Activated T-helper 2 cell treated with anti-CD3 and anti-CD28 coated beads, Interferon-gamma antibody, Interleukin-2, Interleukin-4, amounts not matched to agents 10 μg/mL and 5 μg/mL and 100 μg/mL, durations not matched to agents 14 hours and 24 hours and 36 hours (primary cell): ENCODE results near the gene INMT. TPM values are rescaled to one million over a fixed set of nuclear protein-coding genes. Genes with fewer than 3 reads are reported as not detected.

Experiments
- DNase-seq: peaks from one replicate; pipeline ENCODE4 v3.0.0; 2021; ENCODE audit warnings: low spot score
- H3K27ac Mint-ChIP-seq: one replicate; pipeline ENCODE4 v1.8.0; 2021; ENCODE audit warnings: mixed read lengths
- H3K27me3 Mint-ChIP-seq: one replicate; pipeline ENCODE4 v1.8.0; 2021; ENCODE audit warnings: low read depth, mixed read lengths
- H3K36me3 Mint-ChIP-seq: one replicate; pipeline ENCODE4 v1.8.0; 2021; ENCODE audit warnings: low read depth, mixed read lengths
- H3K4me1 Mint-ChIP-seq: one replicate; pipeline ENCODE4 v1.8.0; 2021; ENCODE audit warnings: low read depth, mixed read lengths
- H3K4me3 Mint-ChIP-seq: one replicate; pipeline ENCODE4 v1.8.0; 2021; ENCODE audit warnings: low read depth, mild to moderate bottlenecking, moderate library complexity, mixed read lengths
- H3K9me3 Mint-ChIP-seq: one replicate; pipeline ENCODE4 v1.8.0; 2021; ENCODE audit warnings: mixed read lengths
- intact Hi-C: fragments of 100-400 bp; cut with micrococcal nuclease; formaldehyde crosslinking; loops from one replicate; pipeline ENCODE4 v1.15.1; 2023
- total RNA-seq: library from RNA; stranded (reverse); gene quantifications from 2 replicates; pipeline ENCODE4 v1.2.3, GENCODE V29; 2022

INMT gene
- total RNA-seq, 1 donor from 2014 or later: not detected

DNA sequence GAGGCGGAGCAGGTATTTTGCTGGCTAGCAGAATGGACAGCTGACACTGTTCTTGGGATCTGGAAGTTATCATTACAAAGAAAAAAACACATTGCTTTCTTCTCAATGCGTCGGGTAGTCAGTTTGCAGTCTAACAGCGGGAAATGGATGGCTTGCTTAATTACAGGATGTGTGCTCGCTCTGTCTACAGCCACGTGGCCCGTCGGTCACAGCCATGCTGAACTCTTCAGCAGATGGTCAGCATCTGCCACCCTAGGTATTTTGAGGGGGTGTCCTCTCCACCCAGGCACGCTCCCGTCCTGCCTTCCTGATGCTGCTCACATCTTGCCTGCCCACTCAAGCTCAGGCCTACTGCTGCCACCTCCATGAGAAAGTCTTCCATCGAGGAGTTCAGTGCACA, 20.4 kb upstream of the INMT start:
- no peak overlapping the region for H3K27ac Mint-ChIP-seq
- H3K27me3 Mint-ChIP-seq: peaks cover 3% of the 10 kb centered on the region
- peaks cover 26% of the 10 kb centered on the region for H3K4me1 Mint-ChIP-seq
- intact Hi-C loops: no loop called here
- H3K36me3 Mint-ChIP-seq: no peaks in the 10 kb centered on the region
- DNase-seq: no peak
- no peaks in the 10 kb centered on the region for H3K9me3 Mint-ChIP-seq
- H3K4me3 Mint-ChIP-seq: no peak overlapping the region

- intact Hi-C loops: no loop called here
- Mint-ChIP-seq H3K27me3 (peaks cover 3% of the 10 kb centered on the region), H3K4me3 (no peak overlapping the region), H3K4me1 (peaks cover 21% of the 10 kb centered on the region), H3K36me3 (no peaks in the 10 kb centered on the region), H3K9me3 (no peaks in the 10 kb centered on the region), H3K27ac (no peak overlapping the region)
- DNase-seq: no peak
These were observed 19.3 kb upstream of the INMT start for GRCh38 chr7:30732606-30733005.

- Mint-ChIP-seq H3K4me3 (no peak overlapping the region), H3K36me3 (no peaks in the 10 kb centered on the region), H3K27ac (no peak overlapping the region), H3K27me3 (peaks cover 3% of the 10 kb centered on the region), H3K9me3 (no peaks in the 10 kb centered on the region), H3K4me1 (peaks cover 20% of the 10 kb centered on the region)
- no peak for DNase-seq
- intact Hi-C loops: no loop called here
These were observed 18.7 kb upstream of the INMT start for GRCh38 chr7:30733216-30733615.

GRCh38 chr7:30733691-30734090, 18.2 kb upstream of the INMT start:
- Mint-ChIP-seq H3K4me1 (peaks cover 20% of the 10 kb centered on the region), H3K9me3 (no peaks in the 10 kb centered on the region), H3K36me3 (no peaks in the 10 kb centered on the region), H3K27ac (no peak overlapping the region), H3K27me3 (peaks cover 3% of the 10 kb centered on the region), H3K4me3 (no peak overlapping the region)
- DNase-seq: no peak
- intact Hi-C loops: no loop called here

DNA sequence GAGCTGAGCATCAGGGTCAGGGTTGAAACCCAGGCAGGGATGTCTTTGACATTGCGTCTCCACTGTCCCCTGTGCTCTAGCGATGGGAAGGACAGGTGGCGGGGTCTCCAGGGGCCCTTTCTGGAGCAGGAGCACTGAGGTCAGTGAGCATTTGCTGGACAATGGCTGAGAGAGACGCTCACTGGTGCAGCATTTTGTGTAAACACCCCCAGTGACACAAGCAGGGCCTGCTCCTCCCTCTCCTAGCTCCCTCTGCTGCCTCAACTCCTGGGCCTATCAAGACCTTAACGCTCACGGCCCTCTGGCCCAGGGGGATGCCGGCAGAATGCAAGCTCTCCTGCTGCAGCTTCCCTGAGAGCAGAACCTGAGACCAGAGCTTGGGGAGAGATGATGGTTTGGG, 17.4 kb upstream of the INMT start:
- H3K36me3 Mint-ChIP-seq: no peaks in the 10 kb centered on the region
- no peaks in the 10 kb centered on the region for H3K9me3 Mint-ChIP-seq
- DNase-seq: no peak
- H3K27ac Mint-ChIP-seq: no peak overlapping the region
- H3K4me1 Mint-ChIP-seq: peaks cover 20% of the 10 kb centered on the region
- H3K27me3 Mint-ChIP-seq: peaks cover 3% of the 10 kb centered on the region
- no peak overlapping the region for H3K4me3 Mint-ChIP-seq
- intact Hi-C loops: no loop called here

GRCh38 chr7:30735631-30736030, 16.3 kb upstream of the INMT start:
- Mint-ChIP-seq H3K4me3 (no peak overlapping the region), H3K4me1 (peaks cover 20% of the 10 kb centered on the region), H3K27ac (no peak overlapping the region), H3K9me3 (no peaks in the 10 kb centered on the region), H3K36me3 (no peaks in the 10 kb centered on the region), H3K27me3 (no peaks in the 10 kb centered on the region)
- intact Hi-C loops: no loop called here
- no peak for DNase-seq

GRCh38 chr7:30736291-30736690, 15.6 kb upstream of the INMT start:
- H3K4me1 Mint-ChIP-seq: peaks cover 20% of the 10 kb centered on the region

GRCh38 chr7:30738026-30738915, 13.7 kb upstream of the INMT start:
- intact Hi-C loops: no loop called here
- H3K4me1 Mint-ChIP-seq: peaks cover 18% of the 10 kb centered on the region
- no peaks in the 10 kb centered on the region for H3K27me3 Mint-ChIP-seq
- H3K27ac Mint-ChIP-seq: peak overlapping the region; percentile 35
- no peak overlapping the region for H3K4me3 Mint-ChIP-seq
- H3K9me3 Mint-ChIP-seq: no peaks in the 10 kb centered on the region
- no peaks in the 10 kb centered on the region for H3K36me3 Mint-ChIP-seq
- DNase-seq: no peak

More at GRCh38 chr7:30736291-30736690, 15.6 kb upstream of the INMT start:
- intact Hi-C loops: no loop called here
- Mint-ChIP-seq H3K27me3 (no peaks in the 10 kb centered on the region), H3K27ac (no peak overlapping the region), H3K9me3 (no peaks in the 10 kb centered on the region), H3K36me3 (no peaks in the 10 kb centered on the region), H3K4me3 (no peak overlapping the region)
- no peak for DNase-seq

DNA sequence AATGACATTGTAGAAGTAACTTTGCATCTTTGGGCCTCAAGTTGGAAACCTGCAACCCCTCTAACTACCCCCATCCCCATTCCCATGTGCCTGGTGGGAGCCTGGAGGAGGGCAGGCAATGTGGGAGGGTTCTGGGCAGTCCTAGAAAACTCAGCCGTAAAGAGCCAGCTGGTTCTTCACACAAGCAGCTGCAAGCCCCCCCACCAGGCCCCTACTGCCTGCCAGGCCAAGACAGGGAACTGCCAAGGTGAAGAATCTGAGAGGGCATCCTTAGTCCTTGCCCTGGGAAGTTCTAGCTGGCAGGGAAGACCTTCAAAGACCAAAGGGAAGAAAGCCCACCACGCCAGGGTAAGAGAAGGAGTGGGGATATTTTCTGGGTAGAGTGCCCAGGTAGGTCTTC, 12.2 kb upstream of the INMT start:
- no peaks in the 10 kb centered on the region for H3K9me3 Mint-ChIP-seq
- DNase-seq: no peak
- intact Hi-C loops: loop anchor here (1.0 to 5.0 kb wide), 2 partner anchors 37 to 192 kb away; no protein-coding TSS in a partner anchor
- no peak overlapping the region for H3K4me3 Mint-ChIP-seq
- no peaks in the 10 kb centered on the region for H3K36me3 Mint-ChIP-seq
- peaks cover 18% of the 10 kb centered on the region for H3K4me1 Mint-ChIP-seq
- H3K27ac Mint-ChIP-seq: no peak overlapping the region
- H3K27me3 Mint-ChIP-seq: no peaks in the 10 kb centered on the region

DNA sequence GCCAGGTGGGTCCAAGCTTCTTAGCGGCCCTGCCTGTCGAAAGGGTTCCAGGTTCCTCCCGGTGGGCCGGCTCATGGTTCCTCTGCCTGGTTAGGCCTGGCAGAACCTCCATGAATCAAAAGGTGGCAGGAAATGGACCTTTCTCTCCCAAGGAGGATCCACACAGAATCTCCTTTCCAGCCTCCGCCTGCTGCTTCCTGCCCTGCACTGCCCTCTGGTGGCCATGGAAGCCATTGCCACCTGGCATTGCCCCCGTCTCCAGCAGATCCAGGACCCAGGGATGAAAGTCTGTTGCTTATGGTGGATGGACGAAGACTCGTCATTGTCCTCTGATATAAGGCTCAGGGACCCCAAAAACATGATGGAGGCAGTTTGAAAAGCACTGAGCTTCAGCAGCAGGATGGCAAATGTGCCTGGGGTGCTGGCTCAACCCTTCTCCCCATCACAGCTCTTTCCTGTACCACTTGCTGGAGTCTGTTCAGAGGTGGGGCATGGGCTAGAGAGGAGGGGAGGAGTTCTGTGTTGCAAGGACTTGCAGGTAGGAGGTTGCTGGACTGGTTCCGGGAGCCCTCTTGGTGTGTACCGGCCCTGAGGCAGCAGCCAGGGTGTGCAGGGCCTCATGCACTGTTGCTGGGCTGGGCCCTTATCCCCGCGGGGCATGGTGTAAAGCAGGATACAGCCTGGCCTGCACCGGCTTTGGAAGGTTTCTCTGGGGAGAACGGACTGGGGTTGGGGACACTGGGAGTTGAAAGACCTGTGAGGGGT, 11.3 kb upstream of the INMT start:
- Mint-ChIP-seq H3K4me3 (no peak overlapping the region), H3K27me3 (no peaks in the 10 kb centered on the region), H3K27ac (no peak overlapping the region), H3K4me1 (peaks cover 18% of the 10 kb centered on the region), H3K36me3 (no peaks in the 10 kb centered on the region), H3K9me3 (no peaks in the 10 kb centered on the region)
- intact Hi-C loops: loop anchor here (1.0 to 5.0 kb wide), 2 partner anchors 38 to 193 kb away; no protein-coding TSS in a partner anchor
- peak; percentile 62 for DNase-seq

GRCh38 chr7:30741289-30741688, 10.6 kb upstream of the INMT start:
- no peak overlapping the region for H3K27ac Mint-ChIP-seq
- no peak for DNase-seq
- no peaks in the 10 kb centered on the region for H3K36me3 Mint-ChIP-seq
- H3K27me3 Mint-ChIP-seq: no peaks in the 10 kb centered on the region
- intact Hi-C loops: loop anchor here (5.0 kb wide), 1 partner anchor 194 kb away; no protein-coding TSS in a partner anchor
- H3K9me3 Mint-ChIP-seq: no peaks in the 10 kb centered on the region
- H3K4me1 Mint-ChIP-seq: peaks cover 18% of the 10 kb centered on the region
- H3K4me3 Mint-ChIP-seq: no peak overlapping the region

DNA sequence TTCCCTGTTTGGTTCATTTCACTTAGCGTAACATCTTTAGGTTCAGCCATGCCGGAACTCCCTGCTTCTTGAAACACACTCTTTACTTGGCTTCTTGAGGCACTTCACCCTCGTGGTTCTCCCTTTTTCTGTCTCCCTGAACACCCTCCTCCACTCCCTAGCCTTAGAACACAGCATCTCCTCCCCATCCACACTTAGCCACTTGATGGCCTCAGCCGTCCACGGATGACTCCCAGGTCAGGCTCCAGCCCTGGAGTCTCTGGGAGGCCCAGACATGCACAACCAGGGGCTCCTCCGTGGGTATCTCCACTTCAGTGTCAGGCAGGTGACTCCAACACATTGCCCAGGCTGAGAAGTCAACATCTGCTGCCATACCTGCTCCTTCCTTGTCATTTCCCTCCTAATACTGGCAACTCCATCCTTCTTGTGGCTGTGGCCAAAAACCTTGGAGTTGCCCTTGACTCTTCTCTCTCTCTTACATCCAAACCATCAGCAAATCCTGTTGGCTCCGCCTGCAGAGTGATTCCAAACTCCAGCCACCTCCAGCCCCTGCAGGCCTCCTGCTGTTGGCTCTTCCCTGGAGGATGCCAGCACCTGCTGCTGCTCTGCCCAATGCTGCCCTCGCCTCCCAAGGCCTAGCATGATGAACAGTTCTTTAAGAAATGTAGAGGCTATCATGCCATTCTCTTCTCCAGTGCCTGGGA, 8.4 kb upstream of the INMT start:
- Mint-ChIP-seq H3K27ac (no peak overlapping the region), H3K36me3 (no peaks in the 10 kb centered on the region), H3K4me1 (peaks cover 6% of the 10 kb centered on the region), H3K4me3 (no peak overlapping the region), H3K9me3 (no peaks in the 10 kb centered on the region), H3K27me3 (peaks cover 1% of the 10 kb centered on the region)
- DNase-seq: no peak
- intact Hi-C loops: loop anchor here (5.0 kb wide), 1 partner anchor 196 kb away; no protein-coding TSS in a partner anchor
